ENCODE results near the gene ENDOD1.
A peak's percentile ranks its signal among the peaks of the same experiment; 100 is the strongest.
"Not testable (repeated sequence)": the region's sequence is repeated elsewhere in the genome, so short reads cannot be mapped to it uniquely, and the experiment has no call there.

ENDOD1 gene

DNA sequence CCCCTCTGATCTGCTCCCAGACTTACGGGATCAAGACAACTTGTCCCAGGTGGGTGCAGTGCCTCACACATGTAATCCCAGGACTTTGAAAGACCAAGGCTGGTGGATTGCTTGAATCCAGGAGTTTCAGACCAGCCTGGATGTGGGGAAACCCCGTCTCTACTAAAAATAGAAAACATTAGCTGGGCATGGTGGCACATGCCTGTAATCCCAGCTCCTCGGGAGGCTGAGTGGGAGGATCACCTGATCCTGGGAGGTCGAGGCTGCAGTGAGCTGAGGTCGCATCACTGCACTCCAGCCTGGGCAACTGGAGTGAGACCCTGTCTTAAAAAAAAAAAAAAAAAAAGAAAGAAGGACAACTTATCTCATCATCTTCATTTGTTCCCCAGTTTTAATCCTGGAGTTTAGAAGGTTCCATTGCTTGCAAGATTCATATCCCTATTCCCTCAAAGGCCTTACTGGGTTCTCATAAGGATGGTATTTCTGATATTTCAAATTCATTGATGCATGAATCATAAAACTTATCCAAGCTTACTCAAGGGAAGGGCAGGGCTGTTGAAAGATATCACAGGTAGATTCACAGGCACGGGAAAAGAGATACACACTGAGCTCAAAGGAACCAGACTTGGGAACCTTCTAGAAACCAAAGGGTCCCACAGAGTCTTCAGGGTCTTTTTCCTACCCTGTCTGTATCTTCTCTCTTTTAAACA, 14.6 kb downstream of the ENDOD1 start:
- DNase-seq, result no peak

DNA sequence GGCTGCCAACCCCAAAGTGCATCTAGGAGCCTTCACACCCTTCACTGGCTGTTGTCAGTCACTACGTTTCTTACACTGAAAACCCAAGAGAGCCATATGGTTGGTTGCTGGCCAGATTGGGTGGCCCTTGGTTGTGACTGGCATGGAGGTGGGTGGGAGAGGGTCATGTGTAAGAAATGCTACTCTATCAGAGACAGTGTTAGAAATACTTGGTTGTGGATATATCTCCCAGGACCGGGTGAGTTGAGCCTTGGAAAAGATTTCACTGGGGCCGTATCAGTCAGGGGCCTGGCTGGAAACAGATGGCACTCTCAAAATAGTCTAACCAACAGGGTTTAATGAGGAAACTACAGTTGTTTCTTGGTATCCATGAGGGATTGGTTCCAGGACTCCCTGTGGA, 15.2 kb downstream of the ENDOD1 start:
- DNase-seq, result no peak

DNA sequence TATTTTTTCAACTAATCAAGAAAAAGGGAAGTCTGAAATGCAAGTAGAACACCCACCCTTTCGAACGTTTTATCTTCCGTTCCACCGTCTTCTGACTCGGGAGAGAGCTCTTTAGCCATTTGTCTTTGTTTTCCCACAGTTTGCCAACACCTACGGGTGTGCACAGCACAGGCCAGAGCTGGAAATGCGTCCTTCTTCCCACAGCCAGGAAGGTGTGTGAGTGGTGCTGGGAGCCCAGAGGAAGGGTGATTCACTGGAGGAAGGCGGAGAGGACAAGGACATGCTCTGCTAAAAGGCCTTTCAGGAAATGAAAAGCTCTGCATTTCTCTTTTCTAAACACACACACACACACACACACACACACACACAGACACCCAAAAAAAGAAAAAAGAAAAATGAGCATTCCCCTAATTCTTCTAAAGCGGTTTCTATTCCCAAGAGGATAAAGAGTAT, 18.5 kb downstream of the ENDOD1 start:
- no peak for DNase-seq

DNA sequence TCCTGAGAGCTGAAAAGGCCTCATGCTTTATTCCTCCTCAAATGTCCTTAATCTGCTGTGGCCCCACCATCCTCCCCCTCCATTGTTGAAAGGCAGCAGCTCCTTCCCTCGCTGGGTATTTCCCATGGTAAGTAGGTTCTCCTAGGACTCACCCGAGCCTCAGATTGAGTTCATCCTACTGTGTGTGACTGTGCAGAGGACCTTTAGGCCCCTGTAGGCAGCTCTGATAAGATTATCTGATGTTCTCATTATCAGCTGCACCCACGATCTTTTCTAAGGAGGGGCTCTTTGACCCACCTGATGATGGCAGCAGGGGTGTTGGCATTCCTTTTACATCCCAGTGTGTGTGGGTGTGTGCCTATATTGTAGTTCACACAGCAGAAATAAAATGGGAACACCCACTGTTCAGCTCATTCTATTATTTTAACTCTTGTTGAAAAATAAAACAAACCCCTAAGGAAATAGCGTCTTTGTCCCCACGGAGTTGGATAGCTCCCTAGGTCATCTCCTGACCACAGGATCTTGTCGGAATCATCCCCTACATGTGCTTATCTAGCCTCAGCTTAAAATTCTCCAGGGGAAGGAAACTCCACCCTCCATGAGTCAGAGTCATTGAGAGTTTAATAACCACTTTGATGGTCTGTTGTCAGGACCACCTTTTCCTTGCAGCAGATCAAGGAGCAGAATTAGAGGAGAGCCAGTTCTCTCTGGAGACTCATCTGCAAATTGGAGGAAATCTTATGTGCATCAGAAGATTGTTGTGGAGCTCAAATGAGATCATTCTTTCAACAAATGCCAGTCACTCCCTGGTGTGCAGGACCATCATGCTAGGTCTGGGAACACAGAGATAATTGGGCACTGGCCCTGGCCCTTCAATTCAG, 19.3 kb downstream of the ENDOD1 start:
- DNase-seq, result no peak

DNA sequence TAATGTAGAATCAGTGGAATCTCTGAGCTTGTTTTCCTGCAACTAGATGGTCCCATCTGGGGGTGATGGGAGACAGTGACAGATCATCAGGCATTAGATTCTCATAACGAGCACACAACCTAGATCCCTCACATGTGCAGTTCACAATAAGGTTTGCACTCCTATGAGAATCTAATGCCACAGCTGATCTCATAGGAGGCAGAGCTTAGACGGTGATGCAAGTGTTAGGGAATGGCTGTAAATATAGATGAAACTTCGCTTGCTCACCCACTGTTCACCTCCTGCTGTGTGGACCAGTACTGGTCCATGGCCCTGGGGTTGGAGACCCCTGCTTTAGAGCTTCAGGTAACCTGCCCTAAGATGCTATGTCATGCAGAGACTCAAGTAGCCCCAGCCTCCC, 21.8 kb downstream of the ENDOD1 start:
- not testable (repeated sequence) for DNase-seq

DNA sequence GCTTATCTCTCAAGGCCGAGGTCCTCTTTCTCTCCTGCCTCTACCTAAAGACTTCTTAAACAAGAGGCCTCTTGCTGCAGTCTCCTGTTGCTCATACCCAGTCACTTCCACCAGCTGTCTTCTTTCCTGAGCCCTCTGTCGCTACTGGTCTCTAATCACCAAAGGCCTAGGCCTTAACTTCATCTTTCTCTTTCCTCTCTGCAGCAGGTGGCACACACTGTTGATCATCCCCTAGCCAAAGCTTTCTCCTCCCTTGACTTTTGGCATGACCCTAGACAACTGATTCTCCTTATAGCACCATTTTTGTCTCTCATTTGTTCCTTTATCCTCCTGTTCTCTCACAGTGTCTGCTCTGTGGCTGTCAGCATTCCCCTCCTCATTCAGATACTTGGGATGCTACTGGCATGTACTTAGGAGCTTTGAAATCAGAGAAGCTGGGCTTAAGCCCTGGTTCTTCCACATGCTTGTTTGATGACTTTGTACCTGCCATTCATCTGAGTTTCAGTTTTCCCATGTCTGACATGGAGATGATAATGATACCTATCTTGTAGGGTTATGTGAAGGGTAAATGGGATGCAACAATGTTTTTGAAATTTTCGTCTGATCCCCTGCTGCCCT, 22.4 kb downstream of the ENDOD1 start:
- no peak for DNase-seq

DNA sequence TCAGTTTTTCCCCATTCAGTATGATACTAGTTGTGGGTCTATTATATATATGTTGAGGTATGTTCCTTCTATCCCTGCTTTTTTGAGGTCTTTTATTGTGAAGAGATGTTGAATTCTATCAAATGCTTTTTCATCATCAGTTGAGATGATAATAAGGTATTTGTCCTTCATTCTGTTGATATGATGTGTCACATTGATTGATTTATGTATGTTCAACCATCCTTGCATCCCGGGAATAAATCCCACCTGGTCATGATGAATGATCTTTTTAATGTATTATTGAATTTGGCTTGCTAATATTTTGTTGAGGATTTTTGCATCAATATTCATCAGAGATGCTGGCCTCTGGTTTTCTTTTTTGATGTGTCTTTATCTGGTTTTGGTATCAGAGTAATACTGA, 26.0 kb downstream of the ENDOD1 start:
- no peak for DNase-seq

DNA sequence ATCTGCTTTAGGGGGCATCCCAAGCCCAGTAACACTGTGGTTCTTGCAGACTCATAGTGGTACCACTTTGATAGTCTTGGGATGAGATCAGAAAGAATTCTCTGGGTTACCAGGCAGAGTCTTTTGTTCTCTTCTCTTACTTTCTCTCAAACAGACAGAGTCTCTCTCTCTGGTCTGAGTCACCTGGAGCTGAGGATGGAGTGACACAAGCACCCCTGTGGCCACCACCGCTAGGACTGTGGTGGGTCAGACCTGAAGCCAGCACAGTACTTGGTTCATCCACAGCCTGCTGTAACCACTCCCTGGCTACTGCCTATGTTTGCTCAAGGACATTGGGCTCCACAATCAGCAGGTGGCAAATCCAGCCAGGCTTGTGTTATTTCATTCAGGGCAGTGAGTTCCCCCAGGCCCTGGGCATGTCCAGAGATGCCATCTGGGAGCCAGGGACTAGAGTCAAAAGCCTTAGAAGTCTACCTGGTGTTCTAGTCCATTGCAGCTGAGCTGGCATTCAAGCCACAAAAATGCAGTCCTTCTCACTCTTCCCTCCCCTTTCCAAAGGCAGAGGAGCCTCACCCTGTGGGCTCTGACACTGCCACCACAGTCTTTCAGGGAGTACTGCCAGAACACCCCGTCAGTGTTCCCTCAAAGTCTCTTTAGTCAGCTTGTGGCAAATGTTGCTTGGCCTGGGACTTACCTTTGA, 29.9 kb downstream of the ENDOD1 start:
- no peak for DNase-seq

DNA sequence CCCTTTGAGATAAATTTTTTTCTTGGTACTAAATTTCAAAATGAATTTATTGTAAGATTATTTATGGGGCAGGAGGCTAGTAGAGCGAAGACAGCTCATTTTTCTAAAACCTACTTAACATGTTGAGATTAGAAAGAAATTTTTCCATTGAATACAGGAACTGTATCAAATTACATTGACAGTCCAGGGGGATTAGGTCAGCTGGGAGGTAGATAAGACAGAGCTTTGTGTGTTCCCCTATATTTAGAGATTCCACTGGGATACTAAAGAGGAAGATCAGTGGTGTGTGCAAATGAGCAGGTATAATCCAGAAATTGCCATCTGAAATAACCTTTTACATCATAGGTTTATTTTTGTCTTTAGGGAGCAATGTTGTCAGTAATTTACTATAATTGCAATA, 32.1 kb downstream of the ENDOD1 start:
- no peak for DNase-seq

DNA sequence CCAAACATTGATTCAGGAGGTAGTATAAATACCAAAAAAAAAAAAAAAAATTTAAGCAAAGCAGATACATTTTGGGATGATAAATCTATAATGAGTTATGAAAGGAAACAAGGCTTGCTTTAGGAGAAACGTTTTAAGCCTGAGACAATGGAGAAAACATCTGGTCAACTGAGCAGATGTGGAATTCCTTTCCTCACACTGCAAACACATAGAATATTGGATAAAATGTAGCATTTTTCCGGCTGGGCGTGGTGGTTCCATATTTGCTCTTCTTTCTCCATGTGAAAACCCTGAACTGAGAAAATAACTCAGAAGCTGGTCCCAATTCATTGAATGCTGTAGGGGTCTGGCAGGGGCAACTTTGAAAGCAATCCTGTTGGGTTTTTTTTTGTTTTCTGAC, 33.9 kb downstream of the ENDOD1 start:
- DNase-seq, result no peak

DNA sequence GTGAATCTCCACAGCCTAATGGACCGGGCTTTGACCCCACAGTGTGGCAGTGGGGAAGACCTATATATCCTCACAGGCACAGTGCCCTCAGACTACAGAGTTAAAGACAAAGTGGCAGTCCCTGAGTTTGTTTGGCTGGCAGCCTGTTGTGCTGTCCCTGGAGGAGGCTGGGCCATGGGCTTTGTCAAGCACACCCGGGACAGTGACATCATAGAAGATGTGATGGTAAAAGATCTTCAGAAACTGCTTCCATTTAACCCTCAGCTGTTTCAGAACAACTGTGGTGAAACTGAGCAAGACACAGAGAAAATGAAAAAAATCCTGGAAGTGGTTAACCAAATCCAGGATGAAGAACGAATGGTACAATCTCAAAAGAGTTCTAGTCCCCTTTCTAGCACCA, 39.0 kb downstream of the ENDOD1 start:
- DNase-seq, result no peak

DNA sequence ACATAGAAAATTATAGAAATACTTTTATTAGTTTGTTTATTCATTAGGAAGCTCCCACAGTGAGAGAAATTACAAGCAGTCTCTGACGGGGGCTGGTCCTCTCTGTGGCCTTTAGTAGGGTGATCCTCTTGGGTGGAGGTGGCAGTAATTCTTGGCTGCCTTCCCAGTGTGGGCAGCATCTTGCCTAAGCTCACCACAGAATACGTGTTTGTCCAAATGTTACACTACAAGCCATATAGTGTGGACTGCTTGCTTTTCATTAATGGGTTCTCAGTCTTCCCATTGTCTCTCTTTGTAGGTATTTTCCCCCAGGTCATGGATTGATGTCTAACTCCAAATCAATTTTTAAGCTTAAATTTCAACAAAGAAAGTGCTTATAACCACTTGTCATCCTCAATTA, 43.3 kb downstream of the ENDOD1 start:
- DNase-seq, result peak; percentile 33 to 36

DNA sequence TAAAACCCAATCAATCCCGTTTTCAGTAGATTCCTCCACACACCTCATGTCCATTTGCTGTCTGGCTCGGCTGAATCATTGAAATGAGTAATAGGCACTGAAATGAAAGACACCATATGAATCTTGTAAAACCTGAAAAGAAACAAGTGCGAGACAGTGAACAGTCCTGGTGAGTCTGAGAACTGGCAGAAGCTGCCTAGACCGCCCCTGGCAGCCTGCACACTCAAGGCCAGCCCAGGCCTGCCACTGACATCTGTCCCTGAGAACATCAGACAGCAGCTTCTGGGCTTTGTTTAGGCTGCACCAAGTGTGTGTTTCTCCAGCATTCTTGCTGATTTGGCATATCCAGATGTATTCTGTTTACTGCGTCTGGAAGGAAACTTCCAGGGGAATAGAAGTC, 44.8 kb downstream of the ENDOD1 start:
- no peak for DNase-seq

DNA sequence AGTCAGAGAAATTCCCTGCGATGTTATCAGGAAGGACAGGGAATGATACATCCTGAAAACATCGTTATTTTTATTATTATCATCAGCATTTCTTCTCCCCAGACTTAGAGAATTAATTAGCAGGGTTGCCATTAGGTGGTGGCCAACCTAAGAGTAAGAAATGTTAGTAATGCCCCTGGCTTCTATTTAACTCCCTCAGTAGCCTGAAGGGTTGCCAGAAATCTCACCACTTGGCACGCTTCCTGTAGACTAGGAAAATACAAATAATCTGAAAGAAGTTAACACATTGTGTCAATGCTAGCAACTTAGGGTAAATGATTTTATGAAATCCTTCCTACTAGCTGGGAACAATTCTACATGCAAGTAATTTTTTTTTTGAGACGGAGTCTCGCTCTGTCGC, 45.5 kb downstream of the ENDOD1 start:
- DNase-seq, result no peak

DNA sequence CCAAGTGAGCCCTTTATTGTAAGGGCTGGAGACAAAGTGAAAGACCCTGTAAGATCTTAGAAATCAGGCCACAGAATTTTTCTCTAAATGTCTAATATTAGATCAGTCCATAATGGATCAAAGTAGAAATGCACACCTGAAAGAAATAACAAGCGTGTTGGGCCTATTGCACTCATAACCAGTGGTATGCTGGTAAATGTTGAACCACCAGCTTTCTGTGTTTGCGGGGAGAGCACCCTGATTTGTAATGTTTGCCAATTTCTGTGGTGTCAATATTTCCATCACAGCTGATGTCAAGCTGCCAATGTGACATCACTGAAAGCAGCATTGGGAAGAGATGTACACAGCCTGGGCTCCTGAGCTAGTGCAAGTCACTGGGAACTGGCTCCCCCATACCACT, 46.2 kb downstream of the ENDOD1 start:
- DNase-seq, result no peak

DNA sequence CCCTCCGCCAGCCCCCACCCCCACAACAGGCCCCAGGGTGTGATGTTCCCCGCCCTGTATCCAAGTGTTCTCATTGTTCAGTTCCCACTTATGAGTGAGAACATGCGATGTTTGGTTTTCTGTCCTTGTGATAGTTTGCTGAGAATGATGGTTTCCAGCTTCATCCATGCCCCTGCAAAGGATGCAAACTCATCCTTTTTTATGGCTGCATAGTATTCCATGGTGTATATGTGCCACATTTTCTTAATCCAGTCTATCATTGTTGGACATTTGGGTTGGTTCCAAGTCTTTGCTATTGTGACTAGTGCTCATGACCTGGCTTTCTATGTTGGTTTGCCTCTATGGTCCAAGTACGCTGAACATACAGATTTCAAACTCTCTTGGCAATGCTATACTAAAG, 47.1 kb downstream of the ENDOD1 start:
- not testable (repeated sequence) for DNase-seq

DNA sequence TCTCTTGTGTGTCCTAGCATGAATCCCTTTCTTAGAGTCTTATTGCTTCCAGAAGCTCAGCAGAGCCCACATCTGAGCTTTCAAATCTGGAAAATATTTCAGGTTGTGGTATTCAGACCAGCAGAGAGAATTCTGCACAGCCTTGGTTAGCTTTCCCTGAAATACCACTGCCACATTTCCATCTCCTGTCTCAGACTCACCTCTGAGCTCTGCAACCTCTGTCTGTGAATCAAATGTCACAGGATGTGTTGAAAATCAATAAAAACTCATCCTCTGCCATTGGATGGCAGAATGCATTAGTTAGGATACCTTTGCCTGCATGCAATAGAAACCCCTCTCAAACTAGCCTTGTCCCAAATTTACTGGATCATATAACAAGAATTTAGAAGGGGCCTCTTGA, 47.7 kb downstream of the ENDOD1 start:
- no peak for DNase-seq

DNA sequence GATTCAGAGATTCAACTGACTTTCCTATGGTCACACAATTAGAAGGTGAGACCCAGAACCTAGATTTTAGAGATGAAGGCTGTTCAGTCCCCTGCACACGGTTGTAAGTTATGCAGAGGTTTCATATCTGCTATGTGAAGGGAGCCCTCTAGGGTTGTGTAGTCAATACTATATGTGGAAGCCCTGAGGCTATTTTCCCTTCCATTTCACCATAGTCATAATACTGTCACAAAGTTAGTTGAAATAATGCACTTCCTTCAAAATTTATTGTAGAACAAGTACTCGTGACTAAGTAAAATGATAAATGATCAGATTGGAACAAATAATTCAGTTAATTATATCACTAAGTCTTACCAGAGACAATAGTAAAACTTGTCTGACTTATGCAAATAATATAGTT, 48.8 kb downstream of the ENDOD1 start:
- peak; percentile 83 to 86 for DNase-seq

DNA sequence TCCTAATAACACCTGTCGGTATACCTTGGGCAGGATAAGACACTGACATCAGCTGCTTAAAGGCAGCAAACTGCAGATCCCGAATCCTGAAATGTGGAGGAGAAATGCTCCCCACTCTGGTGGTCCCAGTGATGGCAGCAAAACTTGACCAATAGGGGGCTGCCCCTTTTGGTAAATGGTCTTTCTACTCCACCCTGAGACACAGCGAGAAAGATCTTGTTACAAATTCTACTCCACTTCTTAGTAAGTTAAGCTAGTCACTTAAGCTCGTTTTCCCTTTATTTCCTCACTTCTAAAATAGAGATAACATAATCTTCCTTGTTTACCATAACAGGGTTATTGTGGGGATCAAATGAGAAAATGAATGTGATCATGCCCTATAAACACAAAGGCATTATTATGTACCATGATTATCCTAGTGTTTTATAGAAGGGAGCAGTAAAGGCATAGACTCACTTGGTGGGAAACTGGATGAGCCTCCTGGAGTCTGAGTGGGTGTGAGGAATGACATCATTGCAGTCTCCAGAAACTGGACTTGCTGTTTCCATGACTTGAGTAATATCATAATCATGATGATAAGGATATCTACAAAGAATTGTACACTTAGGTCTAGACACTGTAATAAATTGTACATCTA, 50.9 kb downstream of the ENDOD1 start:
- DNase-seq, result no peak

DNA sequence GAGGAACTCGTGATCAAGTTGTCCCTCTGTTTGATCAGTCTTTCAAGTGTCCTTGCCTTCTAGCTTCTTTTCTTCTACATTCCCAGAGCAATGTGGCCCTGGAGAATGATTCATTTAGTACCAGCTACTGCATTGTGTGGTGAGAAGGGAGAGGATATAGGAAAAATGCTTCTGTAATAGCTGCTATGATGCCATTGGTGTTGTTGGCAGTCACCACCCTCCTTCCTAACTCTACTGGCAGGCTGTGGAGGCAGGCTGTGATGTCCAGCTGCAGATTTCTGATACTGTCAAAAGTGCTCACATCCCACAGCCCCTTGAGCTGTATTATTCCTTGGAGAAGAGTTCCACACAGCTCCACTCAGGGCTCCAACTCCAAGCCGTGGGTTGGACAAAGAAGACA, 52.8 kb downstream of the ENDOD1 start:
- no peak for DNase-seq

DNA sequence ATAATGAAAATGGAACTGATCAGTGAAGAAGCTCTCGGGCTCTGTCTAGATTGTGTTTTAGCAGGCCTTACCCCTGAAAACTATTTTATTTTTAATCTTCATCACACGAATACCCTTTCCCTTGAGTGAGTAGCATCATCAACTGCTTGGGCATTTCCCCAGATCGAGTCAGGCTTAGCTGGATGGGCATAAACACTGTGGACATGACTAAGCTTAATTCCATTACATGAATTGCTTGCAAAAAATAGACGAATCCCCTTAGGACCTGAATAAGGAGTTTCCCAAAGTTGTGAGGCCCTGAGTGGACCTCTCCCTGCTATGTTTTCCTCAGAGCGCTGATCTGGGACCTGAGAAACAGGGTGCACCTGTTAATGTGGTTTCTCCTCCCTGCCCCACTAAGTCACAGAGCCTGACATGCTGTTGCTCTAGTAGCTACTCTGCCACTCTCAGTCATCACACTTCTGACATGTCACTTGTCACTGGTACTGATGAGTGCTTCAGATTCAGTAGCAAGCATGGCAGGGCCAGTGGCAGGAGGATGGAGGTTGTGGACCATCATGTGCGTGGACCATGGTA, 53.5 kb downstream of the ENDOD1 start:
- no peak for DNase-seq
